ACC112 (cell line): ENCODE data around the gene RERE.

Experiments
- H2AFZ ChIP-seq: fragments of 200-600 bp; sonication (generic); one replicate; pipeline ENCODE4 v1.6.0; 2017; ENCODE audit warnings: antibody characterized with exemption, low read length; ENCODE audit not compliant: unreplicated experiment
- H3K27ac ChIP-seq: fragments of 200-600 bp; sonication (generic); 2 replicates; pipeline ENCODE4 v1.5.1; 2014; ENCODE audit warnings: low read depth, mild to moderate bottlenecking, antibody characterized with exemption, low read length, moderate library complexity
- H3K27me3 ChIP-seq: fragments of 200-600 bp; sonication (generic); 2 replicates; pipeline ENCODE4 v1.6.1; 2014; ENCODE audit warnings: mild to moderate bottlenecking, antibody characterized with exemption, low read length, moderate library complexity, mixed read lengths; ENCODE audit not compliant: insufficient read depth
- H3K36me3 ChIP-seq: fragments of 200-600 bp; sonication (generic); 2 replicates; pipeline ENCODE4 v1.6.1; 2016; ENCODE audit warnings: mild to moderate bottlenecking, antibody characterized with exemption, low read length, moderate library complexity, mixed read lengths; ENCODE audit not compliant: insufficient read depth
- H3K4me1 ChIP-seq: fragments of 200-600 bp; sonication (generic); one replicate; pipeline ENCODE4 v1.6.1; 2016; ENCODE audit warnings: low read length, mixed read lengths; ENCODE audit not compliant: insufficient read depth, unreplicated experiment, control insufficient read depth
- H3K4me3 ChIP-seq: fragments of 200-600 bp; sonication (generic); 2 replicates; pipeline ENCODE4 v1.5.1; 2014; ENCODE audit warnings: mild to moderate bottlenecking, low read depth, low read length
- H3K79me2 ChIP-seq: fragments of 200-600 bp; sonication (generic); one replicate; pipeline ENCODE4 v1.6.0; 2016; ENCODE audit warnings: low read length; ENCODE audit not compliant: control insufficient read depth, unreplicated experiment, insufficient read depth

Gene RERE

DNA sequence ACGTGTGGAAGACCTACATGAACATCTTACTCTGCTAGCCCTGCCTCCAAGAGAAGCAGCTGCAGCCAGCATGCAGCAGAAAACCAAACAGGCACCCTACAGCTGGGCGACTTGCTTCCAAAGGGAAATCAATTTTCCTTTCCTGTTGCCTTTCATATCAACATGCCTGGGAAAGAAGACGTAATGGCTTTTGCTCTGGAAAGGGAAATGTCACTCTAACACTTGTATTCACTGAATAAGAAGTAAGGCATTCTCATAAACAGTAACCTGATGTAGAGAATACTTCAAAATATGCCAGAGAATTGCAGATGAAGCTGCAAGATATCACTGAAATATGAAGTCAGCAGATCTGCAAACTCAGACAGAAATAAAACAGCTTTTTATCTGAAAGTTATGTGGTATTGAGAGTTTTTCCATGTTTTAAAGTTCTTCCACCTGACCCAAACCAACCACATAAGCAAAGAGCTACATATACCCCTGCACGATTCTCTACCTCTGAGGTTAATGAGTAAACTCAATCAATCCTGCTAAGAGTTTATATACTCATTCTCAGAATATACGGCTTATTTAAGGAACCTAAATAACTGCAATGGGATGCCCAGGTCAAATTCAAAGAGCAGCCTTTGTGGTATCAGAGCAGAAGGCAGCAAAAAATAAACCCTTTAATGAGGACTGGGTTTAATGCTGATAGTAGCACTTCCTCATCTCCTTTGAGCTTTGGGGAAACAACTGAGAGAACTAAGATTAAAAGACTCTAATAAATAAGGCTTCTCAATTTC is 150.9 kb downstream of the RERE start:
- Histone ChIP-seq H3K27ac (no peak overlapping the region), H2AFZ (no peak overlapping the region), H3K4me1 (peaks cover 59% of the 10 kb centered on the region), H3K36me3 (no peaks in the 10 kb centered on the region), H3K79me2 (peaks cover 57% of the 10 kb centered on the region), H3K27me3 (no peaks in the 10 kb centered on the region), H3K4me3 (no peak overlapping the region)

DNA sequence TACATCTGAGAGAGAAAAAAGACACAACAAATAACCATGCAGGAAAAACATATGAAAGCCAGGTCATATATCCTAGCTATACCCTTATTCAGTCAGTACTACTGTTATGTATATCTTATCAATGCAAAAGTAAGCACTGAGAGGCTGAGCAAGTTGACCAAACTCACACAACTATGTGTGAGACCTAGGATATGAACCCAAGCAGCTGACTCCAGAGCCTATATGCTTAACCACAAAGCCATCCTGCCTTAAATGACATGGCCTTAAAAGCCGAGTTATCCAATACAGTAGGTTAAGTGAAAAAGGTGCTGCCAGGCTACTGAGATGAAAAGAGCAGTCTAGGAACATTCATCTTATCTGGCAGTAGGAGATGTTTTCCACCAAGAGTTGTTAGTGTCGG is 151.6 kb downstream of the RERE start:
- H2AFZ ChIP-seq, result no peak overlapping the region
- no peaks in the 10 kb centered on the region for H3K27me3 ChIP-seq
- H3K27ac ChIP-seq, result no peak overlapping the region
- no peak overlapping the region for H3K4me3 ChIP-seq
- peaks cover 62% of the 10 kb centered on the region for H3K4me1 ChIP-seq
- peaks cover 53% of the 10 kb centered on the region for H3K79me2 ChIP-seq
- no peaks in the 10 kb centered on the region for H3K36me3 ChIP-seq

DNA sequence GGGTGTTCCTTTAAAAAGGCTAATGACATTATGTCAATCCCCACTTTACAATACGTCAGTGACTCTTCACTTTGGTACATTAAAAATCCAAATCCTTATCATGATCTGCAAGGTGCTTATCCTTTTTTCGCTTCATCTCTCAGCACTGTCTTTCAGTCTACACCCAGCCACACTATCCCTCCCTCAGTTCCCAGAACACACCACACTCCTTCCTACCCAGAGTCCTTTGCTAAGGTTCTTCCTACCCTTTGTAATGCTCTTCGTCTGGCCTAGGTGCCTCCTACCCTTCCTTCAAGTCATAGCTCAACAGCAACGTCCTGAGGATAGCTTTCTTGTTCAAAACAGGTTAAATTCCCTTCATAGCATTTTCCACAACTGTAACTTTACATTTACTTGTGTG is 152.6 kb downstream of the RERE start:
- Histone ChIP-seq H3K36me3 (no peaks in the 10 kb centered on the region), H2AFZ (no peak overlapping the region), H3K79me2 (peaks cover 50% of the 10 kb centered on the region), H3K4me1 (peaks cover 62% of the 10 kb centered on the region), H3K27me3 (no peaks in the 10 kb centered on the region), H3K27ac (no peak overlapping the region), H3K4me3 (no peak overlapping the region)

DNA sequence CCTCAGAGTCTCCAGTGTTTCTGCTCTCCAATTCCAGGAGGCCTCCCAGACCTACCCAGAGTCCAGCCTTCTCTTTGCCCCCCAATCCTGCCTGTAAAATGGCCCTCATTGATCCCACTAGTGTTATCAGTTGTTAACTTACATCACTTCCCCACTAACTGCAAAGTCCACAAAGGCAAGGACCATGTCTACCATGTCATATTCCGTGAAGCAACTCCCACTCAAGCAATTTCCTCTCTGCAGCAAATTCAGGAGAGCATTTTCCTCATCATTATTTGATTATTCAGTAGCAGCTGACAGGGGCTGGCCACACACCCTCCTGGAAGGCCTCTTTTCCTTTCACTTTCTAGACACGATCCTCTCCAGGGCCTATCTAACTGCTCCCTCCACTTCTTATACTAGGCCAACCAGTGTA is 153.5 kb downstream of the RERE start:
- no peaks in the 10 kb centered on the region for H3K27me3 ChIP-seq
- no peak overlapping the region for H3K27ac ChIP-seq
- peaks cover 61% of the 10 kb centered on the region for H3K4me1 ChIP-seq
- no peaks in the 10 kb centered on the region for H3K36me3 ChIP-seq
- H3K4me3 ChIP-seq, result peak overlapping the region; percentile 51
- peaks cover 54% of the 10 kb centered on the region for H3K79me2 ChIP-seq
- H2AFZ ChIP-seq, result no peak overlapping the region

DNA sequence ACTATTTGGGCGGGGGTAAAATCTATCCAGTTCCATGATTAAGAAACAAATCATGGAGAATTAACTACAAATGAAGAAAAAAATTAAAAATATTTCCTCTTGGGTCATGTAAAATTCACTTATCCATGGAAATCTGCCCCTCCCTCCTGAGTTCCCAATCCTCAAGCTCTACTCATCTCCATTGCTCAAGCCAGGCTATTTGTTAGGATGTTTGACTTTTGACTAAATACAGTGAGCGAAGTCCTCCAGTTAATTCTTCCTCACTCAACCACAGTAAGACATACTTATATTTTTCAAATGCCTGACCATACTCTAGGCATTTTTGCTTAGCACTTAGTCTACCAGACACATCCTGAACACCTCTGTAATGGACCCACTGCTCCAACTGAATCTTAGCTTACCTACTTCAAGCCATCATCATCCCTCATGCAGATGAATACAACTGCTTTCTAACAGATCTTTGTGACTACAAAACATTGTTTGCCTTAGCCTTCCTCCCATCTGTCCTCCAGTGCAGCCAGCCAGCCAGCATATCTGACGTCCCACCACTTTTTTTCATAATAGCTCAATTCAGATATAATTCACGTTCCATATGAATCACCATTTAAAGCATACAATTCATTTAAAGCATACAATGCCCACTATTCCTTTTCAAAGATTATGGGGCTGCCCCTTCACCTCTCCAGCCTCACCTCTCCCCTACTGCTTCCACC is 154.2 kb downstream of the RERE start:
- Histone ChIP-seq H3K4me1 (peaks cover 57% of the 10 kb centered on the region), H2AFZ (no peak overlapping the region), H3K79me2 (peaks cover 54% of the 10 kb centered on the region), H3K36me3 (no peaks in the 10 kb centered on the region), H3K27ac (peak overlapping the region; percentile 86; the same call in 1 of the 2 replicates), H3K27me3 (no peaks in the 10 kb centered on the region), H3K4me3 (no peak overlapping the region; the same call in 1 of the 2 replicates)

DNA sequence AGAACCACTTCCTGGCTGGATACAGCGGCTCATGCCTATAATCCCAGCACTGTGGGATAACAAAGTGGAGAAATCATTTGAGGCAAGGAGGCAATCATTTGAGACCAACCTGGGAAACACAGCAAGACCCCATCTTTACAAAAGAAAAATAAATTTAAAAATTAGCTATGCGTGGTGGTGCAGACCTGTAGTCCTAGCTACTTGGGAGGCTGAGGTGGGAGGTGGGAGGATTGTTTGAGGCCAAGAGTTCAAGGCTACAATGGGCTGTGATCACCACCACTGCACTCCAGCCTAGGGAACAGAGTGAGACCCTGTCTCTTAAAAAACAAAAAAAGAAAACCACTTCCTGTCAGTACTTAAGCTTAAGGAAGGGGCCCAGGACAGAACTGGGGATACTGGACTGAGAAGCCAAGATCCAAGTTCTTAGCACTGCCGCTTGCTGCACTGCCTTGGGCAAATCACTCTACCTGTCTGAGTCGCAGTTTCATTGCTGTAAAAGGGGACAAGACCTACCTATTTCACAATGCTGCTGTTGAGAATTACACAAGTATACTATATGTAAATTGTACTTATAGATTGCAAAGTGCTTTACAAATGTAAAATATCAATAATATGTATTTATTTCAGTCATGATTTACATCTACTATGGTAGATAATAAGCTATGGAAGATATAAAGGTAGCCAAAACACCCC is 154.9 kb downstream of the RERE start:
- Histone ChIP-seq H3K36me3 (no peaks in the 10 kb centered on the region), H3K4me3 (0 out of 2 replicates have a peak overlapping the region, but pooled peaks have one; percentile 3), H3K27ac (peak overlapping the region; percentile 86), H3K4me1 (peaks cover 50% of the 10 kb centered on the region), H3K79me2 (peaks cover 47% of the 10 kb centered on the region), H3K27me3 (no peaks in the 10 kb centered on the region), H2AFZ (peak overlapping the region; percentile 29)

DNA sequence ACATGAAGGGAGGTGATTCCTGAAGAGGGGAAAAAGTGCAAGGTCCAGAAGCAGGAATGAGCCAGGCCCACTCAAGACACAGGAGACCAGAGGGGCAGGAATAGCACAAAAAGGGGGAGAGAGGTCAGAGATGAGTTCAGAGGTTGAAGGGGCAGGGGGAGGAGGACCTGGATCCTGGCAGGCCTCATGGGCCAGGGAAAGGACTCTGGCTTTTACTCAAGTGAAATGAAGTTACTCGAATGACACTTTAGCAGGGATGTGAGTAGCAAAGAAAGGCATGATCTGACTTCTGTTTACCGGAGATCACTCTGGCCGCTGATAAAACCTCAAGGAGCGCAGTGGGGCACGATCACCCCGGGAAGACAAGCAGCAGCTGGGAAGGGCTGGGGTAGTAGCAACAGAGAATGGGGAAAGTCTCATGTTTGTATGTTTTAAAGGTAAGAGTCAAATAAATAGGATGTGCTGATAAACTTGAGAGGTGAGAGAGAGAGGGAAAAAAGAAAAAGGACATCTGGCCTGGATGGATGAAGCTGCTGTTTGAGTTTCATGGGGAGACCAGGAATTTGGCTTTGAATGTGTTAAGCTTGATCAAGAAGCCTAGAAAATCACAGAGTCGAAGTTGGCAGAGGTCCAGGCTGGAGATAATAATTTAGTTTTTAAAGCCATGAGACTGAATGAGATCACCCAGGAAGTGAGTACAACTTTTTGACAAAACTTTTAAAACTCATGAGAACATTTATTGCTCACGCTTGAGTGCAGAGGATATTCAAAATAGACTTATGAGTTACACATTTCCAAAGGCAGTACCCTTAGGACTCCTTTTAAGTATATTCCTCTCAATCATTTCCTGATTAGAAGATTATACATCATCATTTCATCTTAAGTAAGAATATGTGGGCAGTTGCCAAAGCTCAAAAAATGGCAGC is 156.0 kb downstream of the RERE start:
- Histone ChIP-seq H3K27ac (peak overlapping the region; percentile 86), H3K79me2 (peaks cover 37% of the 10 kb centered on the region), H2AFZ (peak overlapping the region; percentile 29), H3K36me3 (no peaks in the 10 kb centered on the region), H3K27me3 (no peaks in the 10 kb centered on the region), H3K4me1 (peaks cover 48% of the 10 kb centered on the region), H3K4me3 (peak overlapping the region; percentile 3; the same call in 1 of the 2 replicates)

DNA sequence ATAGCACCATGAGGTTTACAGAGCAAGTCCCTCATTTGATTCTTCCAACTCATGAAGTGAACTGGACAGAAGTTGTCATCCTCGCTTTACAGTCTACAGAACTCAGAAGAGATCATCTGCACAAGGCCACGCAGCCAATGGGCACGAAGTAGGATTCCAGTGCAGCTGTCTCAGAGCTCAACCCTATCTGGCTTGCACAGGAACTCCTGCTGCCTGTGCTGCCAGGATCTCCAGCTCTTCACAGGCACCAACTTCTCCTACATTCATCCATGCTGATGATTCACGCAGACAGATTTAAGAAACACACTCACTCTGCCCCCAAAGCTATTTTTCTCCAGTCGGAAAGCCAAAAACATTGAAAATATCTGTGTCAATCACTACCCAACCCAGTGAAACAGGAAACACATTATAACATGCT is 157.0 kb downstream of the RERE start:
- peak overlapping the region; percentile 86 for H3K27ac ChIP-seq
- H3K4me1 ChIP-seq, result peaks cover 48% of the 10 kb centered on the region
- H3K36me3 ChIP-seq, result no peaks in the 10 kb centered on the region
- peaks cover 31% of the 10 kb centered on the region for H3K79me2 ChIP-seq
- H3K4me3 ChIP-seq, result peak overlapping the region; percentile 36; the same call in 1 of the 2 replicates
- no peaks in the 10 kb centered on the region for H3K27me3 ChIP-seq
- peak overlapping the region; percentile 34 for H2AFZ ChIP-seq

DNA sequence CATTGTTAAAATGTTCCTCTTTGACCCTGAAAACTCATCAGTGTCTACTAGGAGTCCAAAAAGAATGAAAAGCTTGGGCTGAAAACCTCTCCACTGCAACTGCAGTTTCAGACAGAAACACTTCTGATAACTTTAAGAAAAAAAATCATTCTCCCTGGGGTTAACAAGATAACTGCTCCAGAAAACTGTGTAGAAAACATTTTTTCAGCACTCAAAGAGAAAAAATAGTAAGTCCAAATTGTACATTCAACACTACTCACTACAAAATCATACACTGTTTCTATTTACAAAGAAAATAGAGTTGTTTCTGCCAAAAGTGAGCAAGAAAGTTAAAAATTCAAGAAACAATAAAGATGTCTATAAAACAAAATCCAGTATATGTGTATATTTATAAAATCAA is 157.8 kb downstream of the RERE start:
- H3K4me3 ChIP-seq, result no peak overlapping the region
- H3K27me3 ChIP-seq, result no peaks in the 10 kb centered on the region
- H2AFZ ChIP-seq, result no peak overlapping the region
- H3K27ac ChIP-seq, result peak overlapping the region; percentile 86
- peaks cover 26% of the 10 kb centered on the region for H3K79me2 ChIP-seq
- H3K36me3 ChIP-seq, result no peaks in the 10 kb centered on the region
- peaks cover 48% of the 10 kb centered on the region for H3K4me1 ChIP-seq

DNA sequence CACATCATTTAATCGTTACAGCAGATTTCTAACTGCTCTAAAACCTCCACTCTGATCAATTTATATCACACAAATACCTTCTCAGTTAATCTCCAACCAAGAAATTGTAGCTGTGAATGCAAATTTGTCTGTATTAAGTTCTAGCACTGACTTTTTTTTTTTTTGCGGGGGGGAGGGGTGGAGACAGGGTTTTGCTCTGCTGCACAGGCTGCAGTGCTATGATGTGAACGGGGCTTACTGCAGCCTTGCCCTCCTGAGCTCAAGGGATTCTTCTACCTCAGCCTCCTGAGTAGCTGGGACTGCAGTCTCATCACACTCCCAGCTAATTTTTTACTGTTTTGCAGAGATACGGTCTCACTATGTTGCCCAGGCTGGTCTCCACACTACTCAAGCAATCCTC is 163.6 kb downstream of the RERE start:
- Histone ChIP-seq H2AFZ (no peak overlapping the region), H3K79me2 (peaks cover 2% of the 10 kb centered on the region), H3K4me3 (no peak overlapping the region), H3K4me1 (no peaks in the 10 kb centered on the region), H3K36me3 (no peaks in the 10 kb centered on the region), H3K27ac (no peak overlapping the region), H3K27me3 (no peaks in the 10 kb centered on the region)
